Stromal cell of bone marrow (primary cell): ENCODE measurements around the gene KCNG3.
"Not testable (repeated sequence)": the region's sequence is repeated elsewhere in the genome, so short reads cannot be mapped to it uniquely, and the experiment has no call there.

Experiments
- DNase-seq: peaks from one replicate; pipeline ENCODE4 v3.0.0-alpha.2; 2012; ENCODE audit warnings: low read depth

The KCNG3 gene

DNA sequence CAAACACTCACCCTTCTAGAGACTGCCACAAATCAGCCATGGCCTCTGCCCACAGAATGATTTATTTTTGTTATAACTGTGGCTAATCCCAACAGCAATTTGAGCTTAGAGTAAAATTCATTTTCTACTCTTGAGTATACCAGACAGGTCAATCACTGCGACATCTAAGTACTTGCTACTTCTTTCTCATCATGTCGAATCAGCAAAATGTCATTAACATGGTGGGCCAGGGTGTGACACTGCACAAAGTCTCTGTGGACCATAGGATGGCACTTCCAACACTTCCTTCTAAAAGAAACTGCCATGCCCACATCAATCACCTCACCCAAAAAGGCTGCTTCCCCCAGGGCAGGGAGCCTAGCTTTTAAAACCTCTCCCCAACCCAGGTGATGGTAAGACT, 64.4 kb downstream of the KCNG3 start:
- DNase-seq: no peak

DNA sequence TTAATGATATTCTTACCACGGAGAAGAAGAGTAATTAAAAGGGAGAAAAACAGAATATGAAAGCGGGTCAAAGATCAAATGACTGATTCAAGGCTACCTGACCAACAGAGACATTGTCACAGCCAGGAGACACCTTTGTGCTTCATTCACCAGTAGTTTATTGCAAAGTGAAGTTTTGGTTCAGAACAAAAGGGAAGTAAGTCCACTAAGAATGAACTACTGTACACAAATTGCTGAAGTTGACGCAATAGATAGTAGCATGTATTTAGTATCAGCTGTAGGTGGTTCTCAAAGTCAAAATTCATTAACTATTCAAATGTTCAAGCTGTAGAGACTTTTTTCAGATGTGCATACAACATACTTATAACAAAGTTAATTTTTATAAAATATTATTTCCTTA, 68.1 kb downstream of the KCNG3 start:
- no peak for DNase-seq

DNA sequence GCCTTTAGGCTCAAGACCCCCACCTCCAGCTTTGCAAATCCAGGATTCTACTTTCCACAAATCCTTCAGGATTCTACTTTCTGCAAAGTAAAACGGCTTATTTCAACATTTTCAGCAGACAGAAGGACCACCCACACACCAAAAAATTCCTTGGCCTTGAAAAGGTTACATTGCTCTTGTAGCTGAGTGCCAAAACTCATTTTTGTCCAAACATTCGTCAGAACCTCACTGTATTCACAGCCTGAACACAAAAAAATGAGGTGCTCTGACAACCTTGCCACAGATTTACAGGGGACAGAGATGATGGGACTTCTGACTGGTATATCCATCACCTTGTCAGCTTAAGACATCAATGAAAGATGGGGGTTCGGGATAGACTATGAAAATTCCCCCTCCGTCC, 69.7 kb downstream of the KCNG3 start:
- DNase-seq: peak; percentile 36

DNA sequence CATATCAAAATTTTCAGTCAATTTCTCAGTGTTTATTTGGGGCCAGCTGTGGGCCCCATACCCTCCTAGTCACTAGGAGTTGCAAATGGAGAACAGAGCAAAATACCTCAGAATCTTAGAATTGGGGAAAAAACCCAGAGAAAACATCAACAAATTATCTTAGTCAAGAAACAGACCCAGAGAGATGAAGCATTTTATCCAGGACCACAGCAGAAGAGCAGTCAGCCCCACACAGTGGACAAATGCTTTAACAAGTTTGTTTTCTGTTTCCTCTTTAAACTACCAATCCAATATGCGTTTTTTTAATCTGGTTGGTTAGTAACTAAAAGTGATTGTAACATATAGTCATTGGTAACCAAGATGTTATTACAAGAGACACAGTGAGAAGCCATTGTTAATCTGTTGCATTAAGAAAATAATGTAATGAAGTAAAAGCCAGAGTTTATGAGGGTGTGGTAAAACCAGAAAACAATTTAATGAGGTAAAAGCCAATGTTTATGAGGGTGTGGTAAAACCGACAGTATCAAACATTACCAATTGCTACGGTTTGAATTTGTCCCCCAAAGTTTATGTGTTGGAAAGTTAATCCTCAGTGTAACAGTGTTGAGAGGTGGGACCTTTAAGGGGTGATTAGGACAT, 72.1 kb downstream of the KCNG3 start:
- DNase-seq: no peak

DNA sequence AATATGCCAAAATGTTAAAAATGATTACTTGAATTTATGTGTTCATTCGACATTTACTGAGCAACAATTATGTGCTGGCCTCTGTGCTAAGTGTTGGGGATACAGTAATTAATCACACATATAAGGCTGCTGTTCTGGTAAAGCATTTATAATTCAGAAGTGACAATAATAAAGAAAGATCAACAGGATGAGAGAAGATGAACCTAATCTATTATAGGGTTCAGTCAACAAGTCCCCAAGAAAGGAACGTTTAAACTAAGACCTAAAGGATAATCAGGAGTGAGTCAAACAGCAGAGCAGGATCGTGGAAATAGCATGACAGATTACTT, 72.7 kb downstream of the KCNG3 start:
- DNase-seq: no peak

DNA sequence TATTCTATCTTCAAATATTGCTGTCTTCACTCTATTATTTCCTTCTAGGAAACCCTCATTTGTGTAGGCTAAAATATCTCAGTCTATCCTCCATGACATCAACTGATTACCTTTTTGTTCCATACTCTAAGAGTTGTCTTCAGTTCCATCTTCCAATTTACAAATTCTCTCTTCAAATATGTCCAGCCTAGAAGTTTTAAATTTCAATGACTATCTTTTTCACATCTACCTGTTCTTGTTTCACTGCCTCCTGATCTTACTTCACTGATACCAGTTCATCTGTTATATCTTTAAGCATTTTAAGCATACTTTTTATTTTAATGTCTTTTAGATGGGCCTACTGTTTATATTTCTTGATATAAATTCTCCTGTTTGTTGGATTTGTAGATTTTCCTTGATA, 79.1 kb downstream of the KCNG3 start:
- DNase-seq: no peak

DNA sequence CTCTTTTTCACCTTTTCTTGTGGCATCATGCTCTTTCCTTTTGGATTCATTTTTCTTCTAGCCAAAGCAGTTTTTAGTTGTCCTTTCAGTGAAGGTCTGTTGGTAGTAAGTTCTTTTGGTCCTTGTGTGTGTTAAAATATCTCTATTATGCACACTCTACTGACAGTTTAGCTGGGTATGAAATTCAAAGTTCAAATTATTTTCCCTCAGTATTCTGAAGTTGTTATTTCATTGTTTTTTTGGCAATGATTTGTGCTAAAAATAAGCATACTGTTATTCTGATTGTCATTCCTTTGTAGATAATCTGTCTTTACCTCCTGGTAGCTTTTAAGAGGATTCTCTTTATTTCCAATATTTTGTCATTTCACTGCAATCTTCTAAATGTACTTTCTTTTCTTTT, 79.6 kb downstream of the KCNG3 start:
- DNase-seq: no peak

DNA sequence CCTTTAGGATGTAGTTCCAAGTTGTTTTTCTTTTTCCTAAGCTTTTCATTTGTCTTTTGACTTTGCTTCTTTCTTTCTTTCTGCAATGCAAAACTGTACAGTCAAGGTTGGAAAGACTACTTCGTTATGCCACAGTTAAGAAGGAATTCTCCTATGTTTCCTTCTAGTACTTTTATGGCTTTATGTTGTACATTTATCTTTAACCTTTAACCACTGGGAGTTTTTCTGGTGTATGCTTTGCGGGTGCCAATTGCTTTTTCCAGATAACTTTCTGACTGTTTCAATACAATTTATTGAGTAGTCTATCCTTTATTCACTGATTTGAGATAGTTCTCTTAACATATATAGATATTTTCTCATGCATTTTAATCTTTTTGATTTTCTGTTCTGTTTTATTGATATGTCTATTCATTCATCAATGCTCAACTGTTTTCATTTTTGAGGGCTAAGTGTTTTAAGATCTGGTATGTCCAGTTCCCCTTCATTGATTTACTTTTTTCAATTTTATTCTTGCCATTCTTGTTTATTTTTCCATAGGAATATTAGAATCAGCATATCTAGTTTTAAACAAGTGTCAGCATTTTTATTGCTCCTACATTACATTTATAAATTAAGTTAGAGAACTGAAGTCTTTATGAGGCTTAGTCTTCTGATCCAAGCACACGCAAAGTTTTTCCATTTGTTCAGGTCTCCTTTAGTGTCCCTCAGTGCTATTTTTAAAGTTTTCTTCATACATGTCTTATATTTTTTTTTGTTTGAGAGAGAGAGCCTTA, 82.9 kb downstream of the KCNG3 start:
- no peak for DNase-seq

DNA sequence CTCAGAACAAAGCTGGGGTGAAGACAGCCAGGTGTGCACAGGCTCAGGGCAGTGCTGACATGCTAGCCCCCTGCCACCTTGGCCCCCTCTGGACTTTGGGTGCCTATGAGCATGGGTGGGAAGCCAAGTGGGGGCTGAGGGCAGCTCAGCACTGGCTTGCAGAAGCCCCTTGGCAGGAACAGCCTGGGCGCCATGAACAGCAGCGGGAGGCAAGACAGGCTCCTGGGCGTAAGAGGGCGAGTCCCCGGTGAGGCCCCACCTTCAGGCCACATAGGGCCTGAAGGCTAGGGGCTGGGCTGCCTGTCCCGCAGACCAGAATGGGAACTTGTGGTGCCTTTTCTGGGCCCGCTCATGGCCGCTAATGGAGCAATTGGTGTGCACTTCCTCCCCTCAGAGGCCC, 85.8 kb downstream of the KCNG3 start:
- no peak for DNase-seq

DNA sequence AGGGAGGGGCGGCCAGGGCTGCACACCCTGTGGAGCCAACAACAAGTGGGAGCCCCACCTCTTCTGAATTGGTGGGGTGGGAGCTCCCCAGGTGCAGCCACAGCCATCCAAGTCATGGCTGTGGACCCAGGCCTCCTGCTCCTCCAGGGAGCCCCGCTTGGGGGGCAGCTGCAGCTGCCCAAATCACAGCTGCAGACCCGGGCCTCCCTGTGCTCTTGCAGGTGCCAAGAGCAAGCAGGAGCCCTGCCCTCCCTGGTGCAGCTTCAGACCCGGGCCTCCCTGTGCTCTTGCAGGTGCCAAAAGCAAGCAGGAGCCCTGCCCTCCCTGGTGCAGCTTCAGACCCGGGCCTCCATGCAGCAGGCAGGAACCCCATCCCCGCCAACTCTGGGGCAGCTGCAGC, 86.3 kb downstream of the KCNG3 start:
- DNase-seq: no peak

DNA sequence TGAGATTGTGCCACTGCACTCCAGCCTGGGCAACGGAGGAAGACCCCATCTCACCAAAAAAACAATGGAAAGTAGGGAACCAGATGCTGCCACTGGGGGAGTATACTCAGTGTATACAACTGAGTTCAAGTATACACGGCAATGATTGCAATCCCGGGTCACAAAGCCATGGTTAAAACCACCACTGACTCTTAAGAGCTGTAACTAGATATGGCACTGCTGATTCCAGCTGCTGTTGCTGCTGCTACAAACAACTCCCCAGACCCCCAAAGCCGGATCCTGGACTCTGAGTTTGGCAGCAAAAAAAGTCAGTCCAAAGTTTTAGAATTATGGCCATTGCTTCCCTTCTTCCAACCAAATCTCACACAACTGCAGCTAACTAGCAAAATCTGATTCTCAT, 89.1 kb downstream of the KCNG3 start:
- DNase-seq: no peak

DNA sequence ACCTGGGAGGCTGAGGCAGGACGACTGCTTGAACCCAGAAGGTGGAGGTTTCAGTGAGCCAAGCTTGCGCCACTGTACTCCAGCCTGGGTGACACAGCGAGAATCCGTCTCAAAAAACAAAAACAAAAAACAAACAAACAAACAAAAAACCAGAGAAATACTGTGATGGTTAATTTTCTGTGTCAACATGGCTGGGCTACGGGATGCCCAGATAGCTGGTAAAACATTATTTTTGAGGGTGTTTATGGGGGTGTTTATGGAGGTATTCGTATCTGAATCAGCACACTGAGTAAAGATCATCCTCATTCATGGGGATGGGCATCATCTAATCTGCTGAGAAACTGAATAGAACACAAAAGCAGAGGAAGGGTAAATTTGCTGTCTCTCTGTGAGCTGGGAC, 92.0 kb downstream of the KCNG3 start:
- DNase-seq: no peak

DNA sequence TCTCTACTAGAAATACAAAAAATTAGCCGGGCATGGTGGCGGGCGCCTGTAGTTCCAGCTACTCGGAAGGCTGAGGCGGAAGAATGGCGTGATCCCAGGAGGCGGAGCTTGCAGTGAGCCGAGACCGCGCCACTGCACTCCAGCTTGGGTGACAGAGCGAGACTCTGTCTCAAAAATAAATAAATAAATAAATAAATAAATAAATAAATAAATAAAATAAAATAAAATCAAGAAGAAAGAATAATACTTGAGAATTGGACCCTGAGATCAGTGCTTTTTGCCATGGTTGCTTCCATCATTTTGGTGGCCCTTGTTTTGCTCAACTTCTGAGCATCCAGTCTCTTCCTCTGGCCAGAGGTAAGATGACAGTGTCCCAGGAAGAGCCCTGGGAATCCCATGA, 95.7 kb downstream of the KCNG3 start:
- DNase-seq: not testable (repeated sequence)

DNA sequence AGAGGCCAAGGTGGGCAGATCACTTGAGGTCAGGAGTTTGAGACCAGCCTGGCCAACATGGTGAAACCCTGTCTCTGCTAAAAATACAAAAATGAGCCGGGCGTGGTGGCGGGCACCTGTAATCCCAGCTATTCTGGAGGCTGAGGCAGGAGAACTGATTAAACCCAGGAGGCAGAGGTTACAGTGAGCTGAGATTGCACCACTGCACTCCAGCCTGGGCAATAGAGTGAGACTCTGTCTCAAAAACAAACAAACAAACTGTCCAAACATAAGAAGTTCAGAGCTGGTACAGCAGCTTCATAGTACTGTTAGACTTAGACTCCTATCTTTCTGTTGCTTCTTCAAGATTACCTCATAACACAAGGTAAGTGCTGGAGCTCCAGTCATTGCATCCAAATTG, 100.5 kb downstream of the KCNG3 start:
- DNase-seq: not testable (repeated sequence)

DNA sequence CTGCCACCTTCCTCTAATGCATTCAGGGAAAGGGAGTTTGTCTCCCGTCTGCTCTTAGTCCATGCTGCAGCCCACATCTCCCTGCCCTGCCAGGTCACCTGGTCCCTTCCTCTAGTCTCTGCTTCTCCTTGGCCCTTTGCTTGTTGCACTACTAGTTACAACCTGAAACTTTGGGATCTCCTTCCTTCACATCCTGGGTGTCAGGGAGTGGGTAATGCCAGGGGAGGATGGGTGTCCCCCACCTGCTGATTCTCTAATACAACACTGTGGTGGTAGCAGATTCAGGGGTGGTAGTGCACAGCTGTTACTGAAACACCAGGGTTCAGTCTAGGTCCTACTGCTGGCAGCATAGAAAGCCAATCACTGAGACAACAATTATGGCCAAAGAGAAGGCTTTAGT, 101.6 kb downstream of the KCNG3 start:
- no peak for DNase-seq
